CD4-positive, alpha-beta T cell treated with Interferon alpha-2 for 1 hour (primary cell): ENCODE data around the gene STIM1.
"Not testable (repeated sequence)": the region's sequence is repeated elsewhere in the genome, so short reads cannot be mapped to it uniquely, and the experiment has no call there.

Source experiments
- DNase-seq, 2 donors: peaks; one replicate each; pipeline ENCODE4 v3.0.0-alpha.2; 2020 to 2022

The STIM1 gene

GRCh38 chr11:4130219-4130618, 274.8 kb downstream of the STIM1 start:
- not testable (repeated sequence) for DNase-seq

GRCh38 chr11:4134806-4135205, 279.3 kb downstream of the STIM1 start:
- DNase-seq, result no peak

GRCh38 chr11:4138497-4138896, 283.0 kb downstream of the STIM1 start:
- no peak for DNase-seq

- no peak for DNase-seq
Measured at GRCh38 chr11:4140067-4140636, 284.7 kb downstream of the STIM1 start.
